SK-N-SH treated with all-trans-retinoic acid at 6 μM for 48 hours (cell line): ENCODE results near the gene APLP1.

Source experiments
- PPARA ChIP-seq: fragments of 250-450 bp; sonication (Bioruptor Pico); IDR thresholded peaks from 2 replicates; pipeline ENCODE4 v1.5.0; 2020; ENCODE audit warnings: mild to moderate bottlenecking, borderline replicate concordance
- RARB ChIP-seq: fragments of 250-450 bp; sonication (Bioruptor Pico); IDR thresholded peaks from 2 replicates; pipeline ENCODE4 v1.8.0; 2021; ENCODE audit warnings: mild to moderate bottlenecking, moderate library complexity

DNA sequence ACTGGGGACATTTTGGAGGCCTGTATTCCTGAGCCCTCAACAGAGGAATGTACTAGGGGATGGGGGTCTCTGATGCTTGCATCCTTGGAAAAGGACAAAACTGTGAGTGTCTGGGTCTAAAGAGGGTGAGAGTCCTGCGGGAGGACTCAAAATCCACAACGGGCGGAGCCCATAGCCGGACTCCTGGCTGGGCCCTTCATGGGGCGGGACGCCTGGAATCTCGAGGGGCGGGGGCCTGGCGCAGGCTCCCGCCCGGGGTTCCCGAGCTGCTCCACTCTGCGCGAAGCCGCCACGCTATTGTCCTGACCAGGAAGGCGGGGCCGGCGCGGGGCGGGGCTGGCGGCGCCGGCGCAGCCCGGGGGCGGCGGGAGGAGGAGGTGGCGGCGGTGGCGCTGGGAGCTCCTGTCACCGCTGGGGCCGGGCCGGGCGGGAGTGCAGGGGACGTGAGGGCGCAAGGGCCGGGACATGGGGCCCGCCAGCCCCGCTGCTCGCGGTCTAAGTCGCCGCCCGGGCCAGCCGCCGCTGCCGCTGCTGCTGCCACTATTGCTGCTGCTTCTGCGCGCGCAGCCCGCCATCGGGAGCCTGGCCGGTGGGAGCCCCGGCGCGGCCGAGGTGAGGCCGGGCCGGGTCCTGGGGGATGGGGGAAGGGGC, at the start of gene APLP1:
- no peak for TF ChIP-seq PPARA (CRISPR knock-in tag)
- TF ChIP-seq RARB (CRISPR knock-in tag): no peak
